ENCODE results near the gene TUBE1.

TUBE1 gene

GRCh38 chr6:112032728-112033127, 54.6 kb downstream of the TUBE1 start:
- FAIRE-seq = no peak

GRCh38 chr6:112031960-112032359, 55.3 kb downstream of the TUBE1 start:
- no peak for FAIRE-seq

GRCh38 chr6:112030961-112031660, 56.2 kb downstream of the TUBE1 start:
- no peak for FAIRE-seq

- FAIRE-seq = no peak
Observed at GRCh38 chr6:112030206-112030960, 56.9 kb downstream of the TUBE1 start.

GRCh38 chr6:112029045-112029822, 58.0 kb downstream of the TUBE1 start:
- FAIRE-seq = no peak

- no peak for FAIRE-seq
Observed at GRCh38 chr6:112027942-112028674, 59.2 kb downstream of the TUBE1 start.

- FAIRE-seq = no peak
Observed at GRCh38 chr6:112026933-112027332, 60.3 kb downstream of the TUBE1 start.

- no peak for FAIRE-seq
Observed at GRCh38 chr6:112024464-112024863, 62.8 kb downstream of the TUBE1 start.

GRCh38 chr6:112022749-112023148, 64.5 kb downstream of the TUBE1 start:
- no peak for FAIRE-seq

GRCh38 chr6:112021691-112022310, 65.5 kb downstream of the TUBE1 start:
- no peak for FAIRE-seq
